ENCODE results near the gene SKI.
"Not testable (repeated sequence)": the region's sequence is repeated elsewhere in the genome, so short reads cannot be mapped to it uniquely, and the experiment has no call there.

SKI gene

DNA sequence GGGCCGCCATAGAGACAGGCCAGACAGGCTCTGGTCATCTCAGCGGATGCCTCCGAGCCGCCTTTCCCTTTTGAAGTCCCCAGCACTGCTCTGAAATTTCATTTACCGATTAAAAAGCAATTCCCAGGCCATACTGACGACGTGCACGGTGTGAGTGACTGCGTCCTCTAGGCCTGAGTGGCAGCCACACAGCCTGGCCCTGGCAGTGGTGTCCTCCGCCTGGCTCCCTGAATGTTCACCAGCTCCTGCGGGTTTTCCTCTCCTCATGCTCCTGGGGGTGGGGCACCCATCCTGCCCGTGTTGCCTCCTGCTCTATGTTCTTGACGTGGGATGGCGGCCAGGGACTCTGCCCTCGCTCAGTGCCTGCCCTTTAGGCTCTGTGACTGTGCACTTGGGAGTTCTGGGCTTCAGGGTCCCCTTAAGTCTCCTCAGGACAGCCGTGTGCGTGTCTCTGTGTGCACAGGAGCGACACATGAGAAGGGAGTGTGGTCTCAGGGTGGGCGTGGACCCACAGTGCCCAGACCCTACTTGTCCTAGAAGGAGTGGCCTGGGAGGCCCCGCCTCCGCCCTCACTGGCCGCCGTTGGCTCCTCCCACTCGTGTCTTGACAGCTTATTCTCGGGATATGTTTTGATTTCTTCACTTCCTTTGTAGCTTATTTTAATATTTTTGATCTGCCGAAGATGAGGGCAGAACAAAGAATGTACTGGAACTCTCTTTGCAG is 3.6 kb downstream of the SKI start:
- DNase-seq, result peak; percentile 59 to 67

DNA sequence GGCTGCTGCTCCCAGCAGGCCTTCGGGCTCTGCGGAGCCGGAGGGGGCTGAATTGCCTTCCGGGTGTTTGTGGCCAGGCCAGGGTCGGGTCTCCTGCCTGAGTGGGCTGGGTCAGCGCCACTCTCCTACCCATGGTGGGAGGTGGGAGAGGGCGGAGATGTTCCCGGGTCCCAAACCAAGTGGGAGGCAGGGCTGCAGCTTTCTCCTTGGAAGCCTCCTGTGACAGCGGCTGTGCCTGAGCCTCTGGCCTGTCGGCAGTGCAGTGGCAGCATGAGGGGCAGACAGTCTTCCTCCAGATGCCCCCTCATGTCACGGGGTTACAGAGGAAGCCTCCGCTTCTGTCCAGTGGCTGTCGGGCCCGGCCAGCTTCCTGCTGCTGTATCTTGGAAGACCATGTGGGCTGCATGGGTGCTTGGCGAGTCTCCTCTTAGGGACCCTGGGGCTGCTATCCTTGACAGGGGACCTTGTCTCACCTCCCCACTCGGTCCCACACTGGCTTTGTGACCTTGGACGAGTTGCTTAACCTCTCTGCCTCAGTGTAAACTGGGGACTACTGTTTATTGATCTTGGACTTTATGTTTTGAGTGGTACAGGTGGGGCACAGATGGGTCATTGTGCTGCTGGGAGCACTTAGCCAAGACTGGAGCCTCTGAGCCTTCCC is 4.3 kb downstream of the SKI start:
- no peak for DNase-seq

- DNase-seq, result no peak
These were observed 4.9 kb downstream of the SKI start for GRCh38 chr1:2232916-2233438.

- DNase-seq, result no peak
These were observed 5.3 kb downstream of the SKI start for GRCh38 chr1:2233468-2233867.

DNA sequence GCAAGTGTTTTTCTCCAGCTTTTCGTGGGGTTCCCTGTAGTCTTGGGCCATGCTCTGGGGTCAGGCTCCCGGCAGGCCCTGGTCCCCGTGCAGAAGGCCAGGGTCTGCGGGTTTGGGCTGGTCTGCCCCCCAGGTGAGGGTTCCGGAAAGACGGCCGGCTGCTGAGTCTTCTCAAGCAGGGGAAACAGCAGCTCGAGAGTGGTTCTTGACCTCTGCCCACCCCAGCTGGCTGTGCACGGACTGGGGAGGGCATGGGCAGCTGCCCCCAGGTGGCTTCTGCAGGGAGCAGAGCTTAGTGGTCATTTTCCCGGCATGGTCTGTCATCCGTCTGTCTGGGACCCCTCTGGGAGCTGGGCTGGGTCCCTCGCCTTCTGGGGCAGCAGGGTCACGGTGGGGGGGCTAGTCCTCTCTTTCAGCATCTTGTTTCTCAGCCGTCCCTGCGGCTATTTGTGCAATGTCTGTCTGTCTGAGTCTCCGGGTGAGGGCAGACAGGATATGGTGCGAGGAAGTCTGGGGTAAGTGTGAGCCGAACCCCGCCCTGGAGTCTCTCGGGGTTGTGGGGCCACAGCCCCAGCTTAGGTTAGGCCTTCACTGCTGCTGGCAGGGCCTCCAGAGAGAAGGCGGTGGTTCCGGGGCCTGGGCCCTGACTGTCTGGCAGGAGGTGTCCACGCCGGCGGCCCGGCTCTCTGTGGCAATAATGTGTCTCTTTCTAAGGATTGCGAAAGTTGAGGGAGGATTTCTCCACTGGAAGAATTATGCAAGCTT is 6.1 kb downstream of the SKI start:
- peak; percentile 97 to 98 for DNase-seq

DNA sequence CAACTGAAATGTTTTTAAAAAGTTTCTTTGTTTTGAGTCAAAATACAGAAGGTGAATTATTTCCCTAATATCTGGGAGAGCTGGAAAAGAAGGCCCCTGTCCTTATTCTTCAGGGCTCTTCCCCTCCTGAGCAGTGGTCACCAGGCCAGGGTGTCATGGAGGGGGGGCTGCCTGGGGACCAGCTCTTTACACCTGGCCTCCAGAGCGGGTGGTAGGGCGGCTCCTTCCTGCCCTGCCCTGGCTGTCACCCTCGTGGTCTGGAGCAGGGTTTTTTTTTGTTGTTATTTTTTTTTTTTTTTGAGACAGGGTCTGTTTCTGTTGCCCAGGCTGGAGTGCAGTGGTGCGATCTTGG is 6.6 kb downstream of the SKI start:
- DNase-seq, result no peak

GRCh38 chr1:2235300-2235998 is 7.3 kb downstream of the SKI start:
- no peak for DNase-seq

DNA sequence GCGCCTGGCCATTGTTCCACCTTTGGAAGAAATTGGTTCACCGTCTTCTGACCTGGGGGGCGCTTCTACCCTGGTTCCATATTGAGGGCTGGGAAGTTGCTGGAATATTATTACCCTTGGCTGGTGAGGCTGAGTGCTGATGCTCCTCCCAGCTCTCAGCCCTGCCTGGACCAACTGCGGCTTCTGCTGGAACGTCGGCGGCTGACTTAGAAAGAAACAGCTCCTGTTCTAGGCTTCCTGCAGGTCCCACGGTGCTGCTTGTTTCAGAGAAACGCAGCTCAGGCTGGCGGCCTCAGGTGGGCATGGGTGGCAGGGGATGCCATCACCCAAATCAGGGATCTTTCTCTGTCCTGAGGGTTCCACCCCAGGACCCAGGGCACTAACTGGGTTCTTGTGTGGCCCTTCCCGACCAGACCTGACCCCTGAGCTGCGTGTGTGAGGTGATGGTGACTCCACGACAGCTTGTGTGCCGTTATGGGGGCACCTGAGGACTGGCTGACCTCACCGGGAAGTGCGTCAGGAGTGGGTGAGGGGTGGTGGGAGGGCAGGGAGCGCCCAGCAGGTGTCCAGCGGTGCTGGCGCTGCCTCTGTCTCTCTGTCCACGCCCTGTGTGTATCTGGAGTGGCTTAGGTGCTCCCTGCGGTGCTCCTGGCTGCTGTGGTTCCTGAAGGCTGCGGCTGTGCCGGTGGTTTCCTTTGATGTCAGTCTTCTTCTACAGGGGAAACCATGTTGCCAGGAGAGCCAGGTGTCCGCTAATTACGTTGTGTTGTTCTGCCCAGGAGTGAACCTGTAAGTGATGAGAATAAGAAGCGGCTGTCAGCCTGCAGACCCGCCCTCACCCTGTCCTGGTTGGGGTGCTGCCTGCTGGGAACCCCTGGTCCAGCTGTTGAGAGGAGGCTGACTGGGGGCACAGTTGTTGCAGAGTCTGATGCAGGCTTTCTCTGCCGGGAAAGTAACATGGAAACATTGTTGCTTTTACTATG is 8.9 kb downstream of the SKI start:
- no peak for DNase-seq

- no peak for DNase-seq
These were observed 9.7 kb downstream of the SKI start for GRCh38 chr1:2237773-2238172.

DNA sequence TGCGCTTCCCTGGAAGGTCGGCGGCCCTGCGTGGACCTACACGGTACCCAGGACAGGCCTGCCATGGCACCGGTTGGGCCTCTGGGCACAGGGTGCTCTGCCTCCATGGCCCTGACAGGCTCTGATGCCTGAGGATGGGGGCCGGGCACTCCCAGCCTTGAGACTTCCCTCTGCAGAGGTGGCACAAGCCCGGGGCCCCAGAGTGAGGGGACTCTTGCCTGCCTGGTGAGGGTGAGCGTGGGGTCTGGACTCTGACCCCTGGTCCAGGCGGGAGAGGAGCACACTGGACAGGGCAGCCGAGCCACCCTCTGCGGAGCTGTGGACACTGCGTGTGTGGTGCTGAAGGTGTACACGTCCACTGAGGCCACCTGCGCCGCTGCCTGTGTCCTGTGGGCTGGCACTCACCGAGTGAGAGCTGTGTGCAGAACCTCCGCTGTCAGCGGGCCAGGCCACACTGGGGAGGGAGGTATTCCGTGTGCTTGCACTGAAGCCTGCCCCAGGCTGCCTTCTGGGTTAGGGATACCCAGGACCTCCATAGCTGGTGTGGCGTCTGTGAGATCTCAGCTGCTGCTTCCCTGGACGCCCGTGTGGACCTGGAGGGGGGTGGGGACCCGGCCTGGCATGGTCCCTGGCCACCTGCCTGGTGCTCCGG is 10.4 kb downstream of the SKI start:
- DNase-seq, result no peak

GRCh38 chr1:2239013-2239370 is 10.9 kb downstream of the SKI start:
- DNase-seq, result no peak

GRCh38 chr1:2239384-2239985 is 11.4 kb downstream of the SKI start:
- no peak for DNase-seq

DNA sequence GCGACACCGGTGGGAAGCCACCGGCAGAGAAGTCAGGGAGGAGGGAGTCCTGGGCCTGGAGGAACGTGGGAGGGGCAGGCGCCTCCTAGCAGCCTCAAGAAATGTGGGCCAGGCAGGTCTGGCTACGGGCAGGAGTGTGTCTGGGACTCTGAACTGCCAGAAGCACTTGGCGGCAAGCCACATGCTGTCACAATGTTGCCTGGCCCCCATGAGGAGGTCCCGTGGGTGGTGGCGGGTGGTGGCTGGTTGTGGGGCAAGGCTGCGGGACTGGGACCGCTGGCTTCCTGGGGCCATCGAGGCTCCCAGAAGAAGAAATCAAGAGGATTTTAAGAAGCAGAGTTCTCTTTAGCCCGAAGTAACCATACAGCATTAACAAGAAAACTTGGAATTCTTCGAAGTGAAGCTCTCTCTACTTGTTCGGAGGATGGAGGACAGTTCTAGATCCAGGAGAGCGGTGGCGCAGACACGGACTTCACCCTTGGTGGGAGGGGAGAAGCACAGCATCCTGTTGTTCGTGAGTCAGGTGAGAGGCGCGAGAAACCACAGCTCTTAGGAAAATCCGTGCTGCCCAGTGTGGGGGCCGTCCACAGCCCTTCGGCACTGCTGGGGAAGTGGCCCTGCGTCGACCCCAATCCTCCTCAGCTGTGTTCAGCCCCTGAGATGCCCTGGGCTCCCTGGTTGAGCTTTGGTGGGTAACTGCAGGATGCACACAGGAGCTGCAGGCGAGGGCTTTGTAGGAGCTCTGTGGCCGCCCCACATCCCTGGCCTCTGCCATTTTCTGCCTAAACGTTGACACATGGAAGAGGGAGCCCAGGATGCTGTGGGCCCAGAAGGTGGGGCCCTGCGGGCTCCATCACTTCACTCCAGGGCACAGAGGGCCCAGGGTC is 12.4 kb downstream of the SKI start:
- no peak for DNase-seq

- no peak for DNase-seq
These were observed 13.7 kb downstream of the SKI start for GRCh38 chr1:2241820-2242219.

DNA sequence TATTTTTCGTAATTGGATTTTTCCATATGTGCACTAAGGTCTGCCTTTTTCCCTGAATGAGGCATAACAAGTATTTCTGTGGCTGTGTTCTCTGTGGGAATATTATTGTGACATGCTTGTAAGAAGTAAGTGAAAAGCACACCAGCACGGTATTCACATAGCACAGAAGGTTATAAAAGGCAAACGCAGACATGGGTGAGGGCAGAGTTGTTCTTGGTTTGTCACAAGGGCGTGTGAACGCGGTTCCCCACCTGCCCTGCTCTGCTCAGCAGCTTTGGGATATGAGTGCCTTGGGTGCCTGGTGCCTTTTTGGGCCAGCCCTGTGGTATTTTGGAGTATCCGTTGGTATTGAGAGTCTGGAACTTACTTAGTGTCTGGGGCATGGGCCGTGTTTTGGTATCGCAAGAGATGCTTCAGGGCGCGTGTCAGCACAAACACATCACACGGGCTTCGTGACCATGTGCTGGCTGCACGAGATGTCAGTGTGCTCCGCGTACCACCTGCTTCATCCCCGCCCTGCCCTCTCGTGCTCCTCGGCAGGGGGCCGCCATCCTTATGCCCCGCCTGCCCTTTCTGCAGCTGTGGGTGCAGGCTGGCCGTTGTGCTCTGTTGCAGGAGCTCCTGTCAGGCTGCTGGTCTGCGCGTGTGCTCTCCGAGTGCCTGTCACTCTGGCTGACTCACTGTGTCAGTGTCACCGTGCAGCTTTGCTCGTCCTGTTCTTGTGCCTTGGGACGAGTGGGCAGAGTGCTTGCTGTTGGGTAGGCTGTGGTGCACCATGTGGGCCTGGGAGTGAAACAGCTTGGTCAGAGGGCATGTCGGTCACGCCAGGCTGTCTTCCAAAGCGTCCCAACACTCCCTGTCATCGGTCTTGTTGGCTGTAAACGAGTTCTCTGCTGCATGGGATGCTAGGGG is 15.0 kb downstream of the SKI start:
- DNase-seq, result no peak

DNA sequence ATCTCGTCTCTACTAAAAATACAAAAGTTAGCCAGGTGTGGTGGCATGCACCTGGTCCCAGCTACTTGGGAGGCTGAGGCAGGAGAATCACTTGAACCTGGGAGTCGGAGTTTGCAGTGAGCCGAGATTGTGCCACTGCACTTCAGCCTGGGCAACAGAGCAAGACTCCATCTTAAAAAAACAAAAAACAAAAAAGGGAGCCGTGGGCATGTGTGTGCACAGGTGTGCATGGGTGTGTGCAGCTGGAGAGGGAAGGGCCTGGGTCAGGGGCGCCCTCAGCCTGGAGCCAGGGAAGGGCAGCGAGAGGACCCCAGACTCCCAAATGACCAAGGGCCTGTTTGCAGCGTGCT is 18.9 kb downstream of the SKI start:
- not testable (repeated sequence) for DNase-seq

DNA sequence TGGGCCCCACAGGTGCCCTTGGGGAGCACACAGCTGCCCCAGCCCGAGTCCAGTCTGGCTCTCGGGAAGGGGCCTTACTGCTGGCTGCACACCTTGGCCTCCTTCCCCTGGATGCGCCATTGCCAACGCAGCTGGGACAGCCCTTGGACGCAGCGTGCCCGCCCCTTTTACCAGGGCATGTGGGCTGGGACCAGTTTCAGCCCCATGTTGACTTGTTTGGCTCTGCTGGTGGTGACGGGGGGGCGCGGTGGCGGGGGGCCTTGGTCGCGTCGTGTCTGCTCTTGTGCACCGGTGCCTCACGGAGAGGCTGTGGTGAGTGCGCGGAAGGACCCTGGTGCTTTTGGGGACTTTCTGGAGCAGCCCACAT is 19.6 kb downstream of the SKI start:
- no peak for DNase-seq

DNA sequence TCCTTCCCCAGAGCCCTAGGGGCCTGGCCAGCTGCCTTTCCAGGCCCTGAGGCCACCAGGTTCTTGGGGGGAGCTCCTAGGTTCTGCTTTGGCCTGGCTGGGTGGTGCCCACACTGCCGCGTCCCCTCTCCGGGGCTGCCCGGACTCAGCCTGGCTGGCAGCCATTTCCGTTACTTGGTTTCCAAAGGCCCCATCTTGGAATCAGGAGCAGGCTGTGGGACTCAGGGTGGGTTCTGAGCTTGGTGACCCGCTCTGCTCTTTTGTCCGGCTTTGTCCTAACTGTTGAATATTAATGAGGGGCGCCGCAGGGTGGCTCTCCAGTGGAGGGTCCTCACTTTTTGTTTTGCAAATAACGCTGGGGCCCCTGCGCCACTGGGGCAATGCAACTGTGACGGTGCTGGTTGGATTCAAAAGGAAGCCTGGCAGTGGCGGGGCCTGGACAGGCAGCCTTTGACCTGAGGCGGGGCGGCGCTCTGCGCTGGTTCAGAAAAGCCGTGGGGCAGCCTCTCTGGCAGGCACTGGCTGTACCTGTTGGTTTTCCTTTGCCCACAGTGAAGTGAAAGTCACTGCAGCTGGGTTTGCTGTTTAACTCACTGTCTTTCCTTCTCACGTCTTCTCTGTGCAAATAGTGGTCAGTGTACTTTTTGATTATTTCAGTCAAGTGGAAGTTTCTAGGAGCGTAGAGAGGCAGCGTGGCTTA is 20.2 kb downstream of the SKI start:
- DNase-seq, result no peak
